HG03175 (cell line): ENCODE data around the gene RHOT1.
"Not testable (repeated sequence)": the region's sequence is repeated elsewhere in the genome, so short reads cannot be mapped to it uniquely, and the experiment has no call there.

Experiments used
- ATAC-seq: cut with Tn5 transposase; IDR thresholded peaks from one replicate; pipeline ENCODE4 v1.9.1; 2021; ENCODE audit warnings: mild to moderate bottlenecking, moderate library complexity; ENCODE audit not compliant: unreplicated experiment

The RHOT1 gene

GRCh38 chr17:32223703-32224102 is 81.4 kb downstream of the RHOT1 start:
- ATAC-seq = no peak

GRCh38 chr17:32226886-32227285 is 84.6 kb downstream of the RHOT1 start:
- ATAC-seq = no peak

- ATAC-seq = no peak
These were observed 85.6 kb downstream of the RHOT1 start for GRCh38 chr17:32227910-32228309.

GRCh38 chr17:32235588-32235987 is 93.3 kb downstream of the RHOT1 start:
- no peak for ATAC-seq

- ATAC-seq = no peak
These were observed 97.2 kb downstream of the RHOT1 start for GRCh38 chr17:32239456-32239855.

- ATAC-seq = no peak
These were observed 98.4 kb downstream of the RHOT1 start for GRCh38 chr17:32240750-32241149.

GRCh38 chr17:32241640-32242039 is 99.3 kb downstream of the RHOT1 start:
- no peak for ATAC-seq

- ATAC-seq = no peak
These were observed 107.2 kb downstream of the RHOT1 start for GRCh38 chr17:32249475-32249874.

- no peak for ATAC-seq
These were observed 110.9 kb downstream of the RHOT1 start for GRCh38 chr17:32253117-32253611.

- no peak for ATAC-seq
These were observed 113.9 kb downstream of the RHOT1 start for GRCh38 chr17:32256012-32256700.

GRCh38 chr17:32256701-32257019 is 114.4 kb downstream of the RHOT1 start:
- no peak for ATAC-seq

- ATAC-seq = no peak
These were observed 116.3 kb downstream of the RHOT1 start for GRCh38 chr17:32258383-32259140.

GRCh38 chr17:32259586-32259985 is 117.3 kb downstream of the RHOT1 start:
- ATAC-seq = no peak

- no peak for ATAC-seq
These were observed 119.1 kb downstream of the RHOT1 start for GRCh38 chr17:32261417-32261736.

GRCh38 chr17:32261936-32262510 is 119.7 kb downstream of the RHOT1 start:
- ATAC-seq = no peak

- not testable (repeated sequence) for ATAC-seq
These were observed 121.2 kb downstream of the RHOT1 start for GRCh38 chr17:32263515-32263914.

- ATAC-seq = no peak
These were observed 122.0 kb downstream of the RHOT1 start for GRCh38 chr17:32264140-32264799.

GRCh38 chr17:32264823-32265191 is 122.5 kb downstream of the RHOT1 start:
- no peak for ATAC-seq

- ATAC-seq = no peak
These were observed 123.1 kb downstream of the RHOT1 start, which contains the start of gene RHBDL3 for GRCh38 chr17:32265192-32265923. RHBDL3 (plus strand) TSS chr17:32265832; CDS start chr17:32266190, 358 bp downstream.

GRCh38 chr17:32266051-32266388 is 123.7 kb downstream of the RHOT1 start:
- no peak for ATAC-seq
